Fibroblast of lung (primary cell): ENCODE results near the gene STX4. TPM values are rescaled to one million over a fixed set of nuclear protein-coding genes. Genes with fewer than 3 reads are reported as not detected.

Experiments
- DNase-seq, 2 donors: peaks; one replicate each; pipeline versions ENCODE4 v3.0.0 to v3.0.0-alpha.2; 2010; ENCODE audit warnings: low read depth in 2 of 2
- H2AFZ ChIP-seq: 2 replicates; pipeline ENCODE4 v1.5.1; 2012; ENCODE audit warnings: low read length, control low read depth, inconsistent platforms
- H3K27ac ChIP-seq: 2 replicates; pipeline ENCODE4 v1.5.1; 2011; ENCODE audit warnings: low read length, control low read depth; ENCODE audit not compliant: insufficient read depth
- H3K27me3 ChIP-seq: 2 replicates; pipeline ENCODE4 v1.5.1; 2011; ENCODE audit warnings: mild to moderate bottlenecking, low read length; ENCODE audit not compliant: control insufficient read depth, insufficient read depth
- H3K36me3 ChIP-seq: 2 replicates; pipeline ENCODE4 v1.5.1; 2011; ENCODE audit warnings: low read length; ENCODE audit not compliant: control insufficient read depth, insufficient read depth
- H3K4me1 ChIP-seq: 2 replicates; pipeline ENCODE4 v1.5.1; 2011; ENCODE audit warnings: low read length; ENCODE audit not compliant: control insufficient read depth, insufficient read depth; ENCODE audit errors: extremely low read depth
- H3K4me2 ChIP-seq: 2 replicates; pipeline ENCODE4 v1.5.1; 2011; ENCODE audit warnings: low read length, control low read depth; ENCODE audit not compliant: insufficient read depth; ENCODE audit errors: extremely low read depth
- H3K4me3 ChIP-seq, 4 experiments: fragments of 200-600 bp in 1 of 4; sonication (generic) in 1 of 4; replicated peaks in 1 of 4; 2 replicates each; pipeline ENCODE4 v1.5.1; 2011 to 2016; ENCODE audit warnings: low read length in 4 of 4, low read depth in 3 of 4, mild to moderate bottlenecking in 3 of 4, control low read depth in 2 of 4, inconsistent platforms in 1 of 4, mixed read lengths in 1 of 4; ENCODE audit not compliant: insufficient read depth in 1 of 4; ENCODE audit errors: control extremely low read depth in 1 of 4
- H3K79me2 ChIP-seq: 2 replicates; pipeline ENCODE4 v1.5.1; 2012; ENCODE audit warnings: mild to moderate bottlenecking, low read length, inconsistent platforms; ENCODE audit not compliant: control insufficient read depth, insufficient read depth
- H3K9ac ChIP-seq: 2 replicates; pipeline ENCODE4 v1.5.1; 2011; ENCODE audit warnings: mild to moderate bottlenecking, low read length, control low read depth; ENCODE audit not compliant: insufficient read depth
- H3K9me3 ChIP-seq: 2 replicates; pipeline ENCODE4 v1.5.1; 2012; ENCODE audit warnings: low read depth, low read length; ENCODE audit not compliant: control insufficient read depth, insufficient read depth
- H4K20me1 ChIP-seq: 2 replicates; pipeline ENCODE4 v1.5.1; 2011; ENCODE audit warnings: low read length; ENCODE audit not compliant: control insufficient read depth, insufficient read depth; ENCODE audit errors: extremely low read depth
- EZH2 ChIP-seq: IDR thresholded peaks from 2 replicates; pipeline ENCODE4 v1.5.1; 2012; ENCODE audit warnings: low read length, control low read depth, mild to moderate bottlenecking; ENCODE audit errors: missing control alignments
- polyA plus RNA-seq, 2 donors: library from polyadenylated mRNA; depleted of rRNA in 1 of 2; stranded (reverse) in 1 of 2; unstranded in 1 of 2; fragments of >200 nt; gene quantifications; 2 replicates each; pipeline ENCODE4 v1.2.1, GENCODE V29; 2011 to 2012; ENCODE audit warnings: missing spikeins in 1 of 2
- total RNA-seq: library from RNA; depleted of rRNA; stranded (reverse); fragments of >200 nt; gene quantifications from 2 replicates; pipeline ENCODE4 v1.2.1, GENCODE V29; 2014
- TF ChIP-seq, protein P1 (sequence below), 2 donors: IDR thresholded peaks in 1 of 2; conservative IDR thresholded peaks in 1 of 2; 1 replicate in 1 of 2; 2 replicates in 1 of 2; pipeline ENCODE4 v1.5.1; 2011 to 2012; ENCODE audit warnings: low read length in 2 of 2, control low read depth in 1 of 2, inconsistent platforms in 1 of 2, low read depth in 1 of 2, mild to moderate bottlenecking in 1 of 2

STX4 gene
- total and polyA plus RNA-seq, 2 donors (not counting 1 experiment from before 2014, with no cell fraction given) = 37.5 to 42.8 TPM

DNA sequence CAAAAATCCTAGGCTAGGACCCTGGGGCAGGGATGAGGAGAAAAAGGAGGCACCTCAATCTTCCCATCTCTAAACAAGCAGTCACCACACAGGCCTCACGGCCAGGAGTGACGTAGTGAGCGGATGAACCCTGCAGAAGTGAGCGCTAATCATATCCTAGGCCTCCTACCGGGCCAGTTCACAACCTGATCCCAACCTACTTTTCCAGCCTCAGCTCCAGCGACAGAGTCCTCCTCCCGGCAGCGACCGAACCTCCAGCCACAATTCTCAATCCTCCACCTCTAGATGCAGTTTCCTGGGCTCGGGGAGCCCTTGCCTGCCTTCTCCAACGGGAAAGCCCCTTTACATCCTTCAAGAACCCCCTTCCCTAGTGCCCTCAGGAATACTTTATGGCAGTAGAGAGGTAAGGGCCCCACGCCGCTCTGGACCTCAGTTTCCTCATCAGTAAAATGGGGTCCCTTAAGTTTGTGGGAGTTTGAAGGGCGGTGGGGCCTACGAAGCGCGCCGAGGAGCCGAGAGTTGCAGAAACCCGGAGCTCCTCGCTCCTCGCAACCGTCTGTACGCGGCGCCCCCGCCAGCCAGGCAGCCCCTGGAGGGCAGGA is 39.3 kb downstream of the STX4 start:
- H3K4me2 ChIP-seq = peak overlapping the region; percentile 95
- H3K79me2 ChIP-seq = peaks cover 70% of the 10 kb centered on the region
- no peaks in the 10 kb centered on the region for H4K20me1 ChIP-seq

DNA sequence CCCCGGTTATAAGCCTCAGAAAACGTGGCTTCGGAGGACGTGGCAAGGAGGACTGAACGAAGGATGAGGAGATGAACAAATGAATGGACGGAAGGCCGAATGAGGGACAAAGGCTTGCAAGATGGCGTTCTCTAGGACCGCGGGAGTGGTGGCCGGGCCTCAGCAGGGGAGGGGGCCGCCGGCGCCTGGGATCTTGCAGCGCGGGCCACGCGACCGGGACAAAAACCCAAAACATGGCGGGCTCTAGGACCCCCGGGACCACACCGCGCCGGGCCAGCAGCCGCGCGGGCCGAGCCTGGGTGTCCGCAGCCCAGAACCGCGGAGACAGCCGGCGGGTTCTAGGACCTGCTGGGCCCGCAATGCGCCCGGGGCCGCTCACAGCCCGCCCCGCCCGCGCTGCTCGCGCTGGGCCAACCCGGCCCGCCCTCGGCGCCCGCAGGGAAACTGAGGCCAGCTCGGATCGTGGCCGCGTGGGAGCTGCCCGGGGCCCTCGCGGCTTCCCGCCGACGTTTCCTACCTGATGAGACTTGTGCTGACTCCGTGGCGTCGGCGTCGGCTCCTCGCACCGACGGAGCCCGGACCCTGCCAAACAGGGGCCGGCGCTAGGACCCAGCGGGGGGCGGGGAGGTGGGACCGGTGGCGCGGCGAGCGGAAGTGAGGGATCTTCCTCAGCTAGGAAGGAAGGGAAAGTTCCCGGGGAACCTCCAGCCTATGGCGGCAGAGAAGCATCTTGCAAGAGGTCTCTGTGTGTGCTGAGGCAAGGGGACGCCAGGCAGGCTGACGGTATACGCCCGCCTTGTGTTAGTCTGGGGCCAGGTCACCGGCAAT is 40.0 kb downstream of the STX4 start:
- Histone ChIP-seq H3K9ac (peak overlapping the region; percentile 96), H3K79me2 (peaks cover 74% of the 10 kb centered on the region), H4K20me1 (no peaks in the 10 kb centered on the region), H3K4me2 (peak overlapping the region; percentile 95), H3K4me1 (no peaks in the 10 kb centered on the region), H3K9me3 (no peaks in the 10 kb centered on the region), H3K27ac (peak overlapping the region; percentile 97), H3K36me3 (peaks cover 16% of the 10 kb centered on the region), H3K4me3 (peak overlapping the region; percentile 77 to 95 (median 90)), H3K27me3 (no peaks in the 10 kb centered on the region), H2AFZ (peak overlapping the region; percentile 61)
- no peak for TF ChIP-seq EZH2
- TF ChIP-seq, protein P1, sequence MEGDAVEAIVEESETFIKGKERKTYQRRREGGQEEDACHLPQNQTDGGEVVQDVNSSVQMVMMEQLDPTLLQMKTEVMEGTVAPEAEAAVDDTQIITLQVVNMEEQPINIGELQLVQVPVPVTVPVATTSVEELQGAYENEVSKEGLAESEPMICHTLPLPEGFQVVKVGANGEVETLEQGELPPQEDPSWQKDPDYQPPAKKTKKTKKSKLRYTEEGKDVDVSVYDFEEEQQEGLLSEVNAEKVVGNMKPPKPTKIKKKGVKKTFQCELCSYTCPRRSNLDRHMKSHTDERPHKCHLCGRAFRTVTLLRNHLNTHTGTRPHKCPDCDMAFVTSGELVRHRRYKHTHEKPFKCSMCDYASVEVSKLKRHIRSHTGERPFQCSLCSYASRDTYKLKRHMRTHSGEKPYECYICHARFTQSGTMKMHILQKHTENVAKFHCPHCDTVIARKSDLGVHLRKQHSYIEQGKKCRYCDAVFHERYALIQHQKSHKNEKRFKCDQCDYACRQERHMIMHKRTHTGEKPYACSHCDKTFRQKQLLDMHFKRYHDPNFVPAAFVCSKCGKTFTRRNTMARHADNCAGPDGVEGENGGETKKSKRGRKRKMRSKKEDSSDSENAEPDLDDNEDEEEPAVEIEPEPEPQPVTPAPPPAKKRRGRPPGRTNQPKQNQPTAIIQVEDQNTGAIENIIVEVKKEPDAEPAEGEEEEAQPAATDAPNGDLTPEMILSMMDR (conservative IDR thresholded peaks at IDR 0.05 in 1 of 2, IDR thresholded peaks at IDR 0.05 in 1 of 2; ENCODE audit: low read depth in 1 of 2, low read length in 2 of 2) = no peak
- DNase-seq = peak; percentile 91 to 94

More for the DNA sequence above, 39.3 kb downstream of the STX4 start:
- no peaks in the 10 kb centered on the region for H3K27me3 ChIP-seq
- no peaks in the 10 kb centered on the region for H3K4me1 ChIP-seq
- peak overlapping the region; percentile 77 to 95 (median 90) for H3K4me3 ChIP-seq
- no peak for TF ChIP-seq EZH2
- TF ChIP-seq, protein P1 (conservative IDR thresholded peaks at IDR 0.05 in 1 of 2, IDR thresholded peaks at IDR 0.05 in 1 of 2; ENCODE audit: low read depth in 1 of 2, low read length in 2 of 2) = no peak
- no peaks in the 10 kb centered on the region for H3K9me3 ChIP-seq
- DNase-seq = peak; percentile 44 to 57
- H3K27ac ChIP-seq = peak overlapping the region; percentile 97
- H3K36me3 ChIP-seq = peaks cover 9% of the 10 kb centered on the region
- H2AFZ ChIP-seq = no peak overlapping the region
- H3K9ac ChIP-seq = peak overlapping the region; percentile 96

DNA sequence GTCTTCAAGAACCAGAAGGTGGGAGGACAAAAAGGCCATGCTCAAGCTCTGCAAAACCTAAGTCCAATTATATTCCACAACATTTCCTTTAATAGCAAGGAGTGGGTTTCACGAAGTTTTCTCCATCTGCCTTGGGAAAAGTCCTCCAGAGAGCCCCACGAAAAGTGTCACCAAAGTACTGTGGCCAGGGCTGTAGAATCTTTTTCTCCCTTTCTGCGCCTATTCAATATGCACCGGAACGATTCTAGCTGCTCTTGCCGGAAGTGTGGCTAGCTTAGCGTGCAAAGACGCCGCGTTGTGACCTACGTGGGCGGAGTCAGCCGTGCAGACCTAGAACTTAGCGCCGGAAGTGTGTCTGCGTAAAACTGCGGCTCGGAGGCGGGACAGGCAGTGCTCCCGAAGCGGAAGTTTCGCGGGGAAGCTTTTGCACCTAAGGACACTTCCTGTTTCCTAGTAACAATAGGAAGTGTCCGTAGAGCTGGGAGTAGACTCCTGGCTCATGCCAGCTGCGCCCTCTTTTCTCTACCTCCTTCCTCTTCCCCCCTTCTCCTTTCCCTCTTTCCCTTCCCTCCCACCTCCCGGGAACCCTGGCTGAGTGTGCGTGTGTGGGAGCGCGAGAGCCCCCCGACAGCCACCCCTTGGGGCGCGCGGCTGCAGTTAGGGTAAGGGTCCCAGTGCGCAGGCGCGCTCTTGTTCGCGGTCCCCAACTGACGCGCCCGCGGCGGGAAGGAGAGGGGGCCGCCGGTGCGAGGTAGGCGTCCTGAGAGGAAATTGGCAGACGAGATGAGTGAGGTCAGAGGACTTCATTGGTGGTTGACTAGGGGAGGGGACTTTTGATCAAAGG is 40.8 kb downstream of the STX4 start, which contains the start of the genes ZNF646 and ZNF668:
TSS of gene ZNF646 (plus strand) at position 453 of the 844 bp plus-strand sequence. CDS start 1,903 bp downstream, outside the sequence.
TSS of gene ZNF668 (minus strand) at position 271 of the 844 bp plus-strand sequence. CDS start 9,781 bp downstream, outside the sequence.
- no peaks in the 10 kb centered on the region for H3K4me1 ChIP-seq
- H3K4me3 ChIP-seq = peak within 1 kb of the TSS; percentile 77 to 95 (median 90)
- no peaks in the 10 kb centered on the region for H4K20me1 ChIP-seq
- DNase-seq = peak; percentile 99 to 100
- no peak for TF ChIP-seq EZH2
- TF ChIP-seq, protein P1 (conservative IDR thresholded peaks at IDR 0.05 in 1 of 2, IDR thresholded peaks at IDR 0.05 in 1 of 2; ENCODE audit: low read depth in 1 of 2, low read length in 2 of 2) = no peak
- H2AFZ ChIP-seq = peak within 1 kb of the TSS; percentile 61
- H3K9me3 ChIP-seq = no peaks in the 10 kb centered on the region
- H3K36me3 ChIP-seq = peaks cover 23% of the 10 kb centered on the region
- H3K9ac ChIP-seq = peak within 1 kb of the TSS; percentile 96
- H3K79me2 ChIP-seq = peaks cover 72% of the 10 kb centered on the region
- peak within 1 kb of the TSS; percentile 97 for H3K27ac ChIP-seq
- H3K27me3 ChIP-seq = no peaks in the 10 kb centered on the region
- H3K4me2 ChIP-seq = peak within 1 kb of the TSS; percentile 95
